Activated CD8-positive, alpha-beta T cell treated with anti-CD3 and anti-CD28 coated beads for 36 hours (primary cell): ENCODE measurements around the gene SYNJ2. TPM values are rescaled to one million over a fixed set of nuclear protein-coding genes. Genes with fewer than 3 reads are reported as not detected.
"Not testable (repeated sequence)": the region's sequence is repeated elsewhere in the genome, so short reads cannot be mapped to it uniquely, and the experiment has no call there.

ENCODE experiments used
- ATAC-seq: fragments of 200-7000 bp; cut with Tn5 transposase; one replicate; pipeline ENCODE4 v1.10.0; 2021; ENCODE audit warnings: mild to moderate bottlenecking, moderate library complexity
- CTCF ChIA-PET: fragments of 350-600 bp; sonication (Branson Sonifier 250); formaldehyde crosslinking; loops from one replicate; lab custom pipeline; 2021; ENCODE audit warnings: antibody characterized with exemption; lab: Charles Lee
- POLR2A ChIA-PET: fragments of 350-600 bp; sonication (Branson Sonifier 250); formaldehyde crosslinking; loops from one replicate; lab custom pipeline; 2021; ENCODE audit warnings: antibody characterized with exemption; lab: Charles Lee
- DNase-seq: peaks from one replicate; pipeline ENCODE4 v3.0.0-alpha.2; 2020
- H3K27ac Mint-ChIP-seq: one replicate; pipeline ENCODE4 v1.8.0; 2021; ENCODE audit warnings: mild to moderate bottlenecking, mixed read lengths
- H3K27me3 Mint-ChIP-seq: one replicate; pipeline ENCODE4 v1.8.0; 2021; ENCODE audit warnings: mixed read lengths
- H3K36me3 Mint-ChIP-seq: one replicate; pipeline ENCODE4 v1.8.0; 2021; ENCODE audit warnings: low read depth, mixed read lengths
- H3K4me1 Mint-ChIP-seq: one replicate; pipeline ENCODE4 v1.8.0; 2021; ENCODE audit warnings: low read depth, mixed read lengths
- H3K4me3 Mint-ChIP-seq: one replicate; pipeline ENCODE4 v1.8.0; 2021; ENCODE audit warnings: mild to moderate bottlenecking, moderate library complexity, mixed read lengths
- H3K9me3 Mint-ChIP-seq: one replicate; pipeline ENCODE4 v1.8.0; 2021; ENCODE audit warnings: mixed read lengths
- intact Hi-C: fragments of 100-400 bp; cut with micrococcal nuclease; formaldehyde crosslinking; loops from one replicate; pipeline ENCODE4 v1.10.0; 2022
- total RNA-seq, 2 experiments: library from RNA; stranded (reverse); gene quantifications; one replicate each; pipeline ENCODE4 v1.2.3, GENCODE V29; 2021
- TF ChIP-seq, protein P1 (sequence below): fragments of 200-600 bp; IDR thresholded peaks from one replicate; pipeline ENCODE4 v1.8.0; 2022; ENCODE audit warnings: antibody characterized with exemption, mild to moderate bottlenecking

Gene SYNJ2
- total RNA-seq, 2 experiments from 2014 or later: 27.7 to 28.5 TPM

DNA sequence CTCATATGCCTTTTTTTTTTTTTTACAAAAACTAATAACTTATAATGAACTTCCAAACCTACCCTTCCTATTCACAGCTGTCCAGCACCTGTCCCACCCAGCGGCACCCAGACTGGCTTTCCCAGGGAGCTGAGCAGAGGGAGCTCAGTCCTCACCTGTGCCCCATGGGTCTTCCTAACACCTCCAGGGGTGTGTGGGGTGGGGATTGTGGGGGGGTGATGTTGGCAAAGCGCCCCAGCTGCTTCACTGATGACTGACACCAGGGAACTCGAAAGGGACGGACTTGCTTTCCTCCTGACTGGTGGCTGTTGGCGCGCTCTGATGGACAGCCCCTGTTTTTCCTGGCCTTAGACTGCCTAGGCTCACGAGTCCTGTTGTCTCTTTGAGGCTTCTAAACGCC lies 14.2 kb upstream of the SYNJ2 start:
- intact Hi-C loops: no loop called here
- no peak for ATAC-seq
- no peaks in the 10 kb centered on the region for H3K36me3 Mint-ChIP-seq
- no peak overlapping the region for H3K4me3 Mint-ChIP-seq
- no peak for DNase-seq
- H3K27ac Mint-ChIP-seq: no peak overlapping the region
- POLR2A ChIA-PET: no interaction called here
- CTCF ChIA-PET: no interaction called here
- peaks cover 4% of the 10 kb centered on the region for H3K27me3 Mint-ChIP-seq
- peaks cover 18% of the 10 kb centered on the region for H3K4me1 Mint-ChIP-seq
- peaks cover 1% of the 10 kb centered on the region for H3K9me3 Mint-ChIP-seq
- TF ChIP-seq, protein P1, sequence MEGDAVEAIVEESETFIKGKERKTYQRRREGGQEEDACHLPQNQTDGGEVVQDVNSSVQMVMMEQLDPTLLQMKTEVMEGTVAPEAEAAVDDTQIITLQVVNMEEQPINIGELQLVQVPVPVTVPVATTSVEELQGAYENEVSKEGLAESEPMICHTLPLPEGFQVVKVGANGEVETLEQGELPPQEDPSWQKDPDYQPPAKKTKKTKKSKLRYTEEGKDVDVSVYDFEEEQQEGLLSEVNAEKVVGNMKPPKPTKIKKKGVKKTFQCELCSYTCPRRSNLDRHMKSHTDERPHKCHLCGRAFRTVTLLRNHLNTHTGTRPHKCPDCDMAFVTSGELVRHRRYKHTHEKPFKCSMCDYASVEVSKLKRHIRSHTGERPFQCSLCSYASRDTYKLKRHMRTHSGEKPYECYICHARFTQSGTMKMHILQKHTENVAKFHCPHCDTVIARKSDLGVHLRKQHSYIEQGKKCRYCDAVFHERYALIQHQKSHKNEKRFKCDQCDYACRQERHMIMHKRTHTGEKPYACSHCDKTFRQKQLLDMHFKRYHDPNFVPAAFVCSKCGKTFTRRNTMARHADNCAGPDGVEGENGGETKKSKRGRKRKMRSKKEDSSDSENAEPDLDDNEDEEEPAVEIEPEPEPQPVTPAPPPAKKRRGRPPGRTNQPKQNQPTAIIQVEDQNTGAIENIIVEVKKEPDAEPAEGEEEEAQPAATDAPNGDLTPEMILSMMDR: no peak

DNA sequence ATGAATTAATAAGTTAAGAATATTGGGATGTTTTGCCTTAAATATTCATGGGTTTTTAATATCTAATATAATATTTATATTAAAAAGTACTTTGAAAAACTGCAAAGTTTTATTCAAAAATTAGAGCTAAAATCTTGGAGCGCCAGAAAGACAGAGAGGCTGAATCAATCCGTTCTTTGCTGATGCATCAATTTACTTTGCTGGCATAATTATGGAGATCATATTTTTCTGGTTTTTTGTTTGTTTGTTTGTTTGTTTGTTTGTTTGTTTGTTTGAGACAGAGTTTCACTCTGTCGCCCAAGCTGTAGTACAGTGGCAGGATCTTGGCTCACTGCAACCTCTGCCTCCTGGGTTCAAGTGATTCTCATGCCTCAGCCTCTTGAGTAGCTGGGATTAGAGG lies 9.5 kb upstream of the SYNJ2 start:
- H3K27ac Mint-ChIP-seq, H3K27me3 Mint-ChIP-seq, H3K9me3 Mint-ChIP-seq, POLR2A ChIA-PET, intact Hi-C loops, H3K36me3 Mint-ChIP-seq, DNase-seq, H3K4me3 Mint-ChIP-seq, H3K4me1 Mint-ChIP-seq, ATAC-seq: not testable (repeated sequence)
- CTCF ChIA-PET: interaction anchor here (1.5 kb wide), 1 partner anchor 9 kb away, joined by 5 read pairs; no protein-coding TSS in a partner anchor

DNA sequence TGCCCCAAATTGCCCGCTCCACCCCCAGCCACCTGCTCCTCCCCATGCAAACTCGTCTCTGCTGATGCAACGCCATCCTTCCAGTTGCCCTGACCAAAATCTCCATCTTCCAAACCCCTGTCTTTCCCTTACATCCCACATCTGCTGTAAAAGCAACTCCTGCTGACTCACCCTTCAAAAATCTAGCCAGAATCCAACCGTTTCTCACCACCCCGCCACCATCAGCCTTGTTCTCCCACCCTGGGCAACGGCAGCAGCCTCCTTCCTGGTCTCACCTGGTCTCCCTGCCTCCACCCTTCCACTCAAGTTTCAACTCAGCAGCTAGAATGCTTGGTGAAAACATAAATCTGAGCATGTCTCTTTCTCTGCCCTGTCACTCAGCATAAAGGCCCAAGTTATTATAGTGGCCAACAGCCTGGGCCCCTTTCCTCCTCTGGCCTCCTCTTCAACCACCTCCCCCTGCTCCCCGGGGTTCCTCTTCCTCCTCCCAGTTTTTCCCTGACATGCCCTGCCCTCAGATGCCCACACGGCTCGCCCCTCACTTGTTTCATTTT lies 7.2 kb upstream of the SYNJ2 start:
- H3K9me3 Mint-ChIP-seq: no peaks in the 10 kb centered on the region
- H3K27me3 Mint-ChIP-seq: peaks cover 4% of the 10 kb centered on the region
- no peaks in the 10 kb centered on the region for H3K36me3 Mint-ChIP-seq
- intact Hi-C loops: no loop called here
- H3K27ac Mint-ChIP-seq: no peak overlapping the region
- no peak for ATAC-seq
- H3K4me1 Mint-ChIP-seq: no peaks in the 10 kb centered on the region
- TF ChIP-seq, protein P1: no peak
- no peak for DNase-seq
- ChIA-PET CTCF (interaction anchor here (0.8 kb wide), 1 partner anchor 27 kb away, joined by 3 read pairs; no protein-coding TSS in a partner anchor), POLR2A (no interaction called here)
- H3K4me3 Mint-ChIP-seq: no peak overlapping the region

DNA sequence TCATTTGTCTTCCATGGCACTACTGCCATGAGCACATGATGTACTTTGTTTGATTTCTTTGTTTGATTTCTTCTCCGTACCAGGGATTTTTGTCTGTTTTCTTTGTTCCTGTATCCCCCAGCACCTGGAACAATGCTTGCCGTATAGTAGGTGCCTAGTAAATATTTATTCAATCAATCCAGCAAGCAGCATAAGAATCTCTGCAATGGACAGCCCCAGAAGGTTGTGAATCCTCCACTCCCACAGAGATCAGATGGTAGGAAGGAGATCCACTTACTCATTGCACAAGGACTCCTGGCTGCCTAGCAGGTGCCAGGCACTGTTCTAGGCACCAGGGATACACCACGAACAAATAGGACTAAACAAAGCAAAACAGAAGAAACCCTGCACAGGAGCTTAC lies 6.7 kb upstream of the SYNJ2 start:
- Mint-ChIP-seq H3K27ac (no peak overlapping the region), H3K9me3 (no peaks in the 10 kb centered on the region), H3K36me3 (no peaks in the 10 kb centered on the region), H3K4me3 (no peak overlapping the region), H3K27me3 (peaks cover 4% of the 10 kb centered on the region), H3K4me1 (peaks cover 3% of the 10 kb centered on the region)
- ATAC-seq: no peak
- POLR2A ChIA-PET: no interaction called here
- DNase-seq: no peak
- TF ChIP-seq, protein P1: no peak
- CTCF ChIA-PET: no interaction called here
- intact Hi-C loops: no loop called here

GRCh38 chr6:157975456-157975855 lies 6.2 kb upstream of the SYNJ2 start:
- CTCF ChIA-PET: no interaction called here
- peaks cover 6% of the 10 kb centered on the region for H3K4me1 Mint-ChIP-seq
- no peak overlapping the region for H3K27ac Mint-ChIP-seq
- H3K9me3 Mint-ChIP-seq: no peaks in the 10 kb centered on the region
- H3K27me3 Mint-ChIP-seq: peaks cover 4% of the 10 kb centered on the region
- POLR2A ChIA-PET: no interaction called here
- DNase-seq (no peak), ATAC-seq (no peak)
- H3K36me3 Mint-ChIP-seq: no peaks in the 10 kb centered on the region
- TF ChIP-seq, protein P1: no peak
- intact Hi-C loops: no loop called here
- H3K4me3 Mint-ChIP-seq: no peak overlapping the region
